Activated T-helper 9 cell treated with anti-CD3 and anti-CD28 coated beads, Interleukin-2, amount 50 U/mL, for 16 hours (primary cell): ENCODE data around the gene CTNNBL1.

ENCODE experiments used
- DNase-seq: peaks from one replicate; pipeline ENCODE4 v3.0.0-alpha.2; 2020; ENCODE audit warnings: low read depth

Gene CTNNBL1

DNA sequence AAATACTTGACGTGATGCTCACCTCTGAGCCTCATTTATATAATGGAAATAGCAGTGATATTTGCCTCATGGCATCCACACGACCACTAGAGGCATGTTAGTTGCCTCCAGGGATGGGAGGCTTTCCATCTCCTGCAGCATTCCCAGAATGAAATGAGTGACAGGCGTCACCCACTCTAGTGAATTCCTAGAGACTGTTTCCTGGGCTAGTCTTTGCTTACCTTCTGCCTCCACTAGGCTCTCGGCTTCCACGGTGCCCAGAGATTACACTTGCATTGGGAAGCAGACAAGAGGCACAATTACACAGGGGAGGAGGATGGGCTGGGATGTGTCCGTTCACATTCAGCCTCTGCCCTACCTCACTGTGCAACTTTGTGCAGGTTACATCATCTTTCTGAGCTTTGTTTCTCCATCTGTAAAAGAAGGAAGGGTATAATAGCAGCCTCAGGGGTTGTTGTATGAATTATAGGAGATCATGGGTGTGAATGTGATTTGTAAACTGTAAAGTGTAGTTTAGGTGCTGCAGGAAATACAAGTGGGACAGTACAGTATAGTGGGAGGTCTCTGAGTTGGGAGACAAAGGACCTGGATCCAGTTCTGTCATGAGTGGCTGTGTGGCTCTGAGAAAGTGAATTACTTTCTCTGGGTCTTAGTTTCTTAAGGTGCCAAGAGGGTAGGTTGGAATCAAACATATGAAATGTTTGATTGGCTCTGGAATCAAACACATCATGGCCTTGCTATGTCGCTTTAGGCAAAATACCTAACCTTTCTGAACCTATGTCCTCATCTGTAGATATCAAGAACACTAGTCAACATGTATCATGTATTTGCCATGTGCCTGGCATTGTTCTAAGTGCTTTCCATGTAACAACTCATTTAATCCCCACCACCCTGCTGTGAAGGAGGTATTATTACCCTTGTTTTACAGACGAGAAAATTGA lies 205.5 kb downstream of the CTNNBL1 start:
- DNase-seq = no peak

DNA sequence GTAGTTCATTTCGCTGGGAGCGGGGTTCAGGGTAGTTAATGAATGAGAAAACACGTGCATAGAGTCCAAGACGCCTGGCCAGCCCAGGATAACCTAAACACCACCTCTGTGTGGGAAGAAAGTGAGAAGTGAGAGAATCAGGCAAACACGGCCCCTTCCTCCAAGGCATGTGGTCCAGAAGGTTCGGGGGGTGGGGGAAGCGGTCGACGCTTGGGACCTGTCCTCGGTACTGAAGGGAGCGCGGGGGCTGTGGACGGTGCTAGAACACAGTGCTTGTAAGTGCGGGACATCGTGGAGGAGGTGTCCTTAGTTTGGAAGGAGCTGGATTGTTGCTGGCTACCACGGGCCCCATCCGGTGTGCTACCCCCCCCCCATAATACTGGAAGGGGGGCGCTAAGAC lies 207.4 kb downstream of the CTNNBL1 start:
- DNase-seq = no peak

DNA sequence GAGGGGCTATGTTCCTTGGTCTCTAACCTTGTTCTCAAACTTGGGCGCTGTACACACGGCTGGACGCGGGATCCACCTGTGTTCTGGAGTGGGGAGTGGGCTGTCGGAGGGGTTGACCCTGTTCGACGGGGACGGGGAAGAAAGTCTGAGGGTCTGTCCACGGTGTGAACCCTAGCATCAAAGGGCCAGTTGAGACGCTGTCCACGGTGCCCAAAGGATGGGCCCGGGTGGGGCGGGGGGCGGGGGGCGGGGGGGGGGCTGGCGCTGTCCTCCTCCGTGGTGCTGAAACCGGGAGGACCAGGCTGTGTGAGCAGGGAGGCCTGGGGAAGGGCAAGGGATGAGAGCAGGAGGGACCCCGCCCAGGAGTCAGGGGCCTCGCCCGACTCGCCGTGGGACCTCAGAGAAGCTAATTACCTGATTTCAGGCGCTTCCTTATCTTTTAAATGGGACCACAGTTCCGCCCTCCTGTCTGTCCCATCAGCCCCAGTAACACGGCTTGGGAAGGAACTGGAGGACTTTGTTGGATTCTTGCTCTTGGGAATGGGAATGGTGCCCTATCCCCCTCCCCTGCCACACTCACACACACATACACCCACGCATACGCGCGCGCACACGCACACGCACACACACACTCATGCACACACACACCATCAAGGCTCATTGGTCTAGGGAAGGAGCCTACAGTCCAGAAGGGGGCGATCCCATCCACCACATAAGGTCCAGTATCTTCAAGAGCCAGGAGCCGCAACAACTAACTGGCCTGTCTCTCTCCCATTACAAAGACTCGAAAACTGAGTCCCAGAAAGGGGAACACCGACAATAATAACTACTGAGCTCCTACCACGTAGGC lies 208.0 kb downstream of the CTNNBL1 start:
- DNase-seq = no peak

DNA sequence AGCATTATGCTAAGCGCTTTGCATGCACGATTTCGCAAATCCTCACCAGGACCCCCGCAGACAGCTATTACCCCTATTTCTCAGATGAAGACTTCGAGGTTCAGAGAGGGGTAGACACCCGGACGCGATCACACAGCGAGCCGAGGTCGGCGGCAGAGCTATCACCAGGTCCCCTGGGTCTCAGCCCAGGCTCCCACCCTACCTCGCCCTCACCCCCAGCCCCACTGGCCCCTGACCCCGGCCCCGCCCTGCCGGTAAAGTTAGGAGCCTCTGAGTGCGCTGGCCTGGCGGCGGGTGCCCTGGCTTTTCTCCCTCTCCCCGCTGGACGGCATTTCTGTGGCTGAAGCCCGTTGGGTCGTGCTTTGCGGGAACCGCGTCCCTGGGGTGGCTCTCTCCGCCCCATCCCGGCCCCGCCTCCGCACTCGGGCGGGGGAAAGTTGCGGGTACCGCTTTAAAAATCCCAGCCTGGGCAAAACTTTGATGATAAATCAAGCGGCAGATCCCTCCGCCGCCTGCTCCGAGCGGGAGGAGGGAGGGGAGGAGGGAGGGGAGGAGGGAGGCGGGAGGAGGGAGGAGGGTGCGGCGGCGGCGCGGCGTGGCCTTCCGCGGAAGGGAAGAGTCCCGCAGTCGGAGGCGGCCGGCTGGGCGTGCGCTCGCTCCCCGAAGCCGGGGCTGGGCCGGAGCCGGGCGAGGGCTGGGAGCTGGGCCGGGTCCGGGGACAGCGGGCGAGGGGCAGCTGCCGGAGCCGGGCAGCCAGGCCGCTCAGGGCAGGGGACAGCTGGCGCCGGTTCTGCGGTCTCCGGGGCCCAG lies 208.9 kb downstream of the CTNNBL1 start, which contains the start of gene VSTM2L:
Gene VSTM2L (plus strand): TSS at position 624 of the 810 bp plus-strand sequence. CDS start 224 bp downstream, outside the sequence.
- DNase-seq = no peak

DNA sequence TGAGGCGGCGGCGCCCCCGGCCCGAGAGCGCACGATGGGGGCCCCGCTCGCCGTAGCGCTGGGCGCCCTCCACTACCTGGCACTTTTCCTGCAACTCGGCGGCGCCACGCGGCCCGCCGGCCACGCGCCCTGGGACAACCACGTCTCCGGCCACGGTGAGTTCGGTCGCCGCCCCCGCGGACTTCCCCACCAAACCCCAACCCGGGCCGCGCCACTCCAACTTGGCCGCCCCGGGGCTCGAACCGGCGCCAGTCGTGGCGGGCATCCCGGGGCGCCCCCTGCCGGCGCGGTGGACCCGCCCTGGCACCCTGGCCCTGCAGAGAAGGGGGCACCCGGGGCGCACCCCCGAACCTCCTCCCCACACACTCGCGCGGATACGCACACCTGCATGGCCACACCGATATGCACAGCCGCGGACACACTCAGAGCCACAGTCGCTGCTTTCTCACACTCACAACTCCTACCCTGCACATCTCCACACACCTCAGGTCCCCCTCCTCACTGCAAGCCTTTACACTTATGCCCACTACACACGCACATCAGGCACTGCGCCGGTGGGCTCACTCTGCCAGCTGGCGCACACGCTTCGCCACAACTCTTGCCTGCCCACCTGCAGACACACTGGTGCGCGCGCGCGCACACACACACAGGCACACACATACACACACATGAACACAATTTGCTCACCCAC lies 209.6 kb downstream of the CTNNBL1 start:
- no peak for DNase-seq

DNA sequence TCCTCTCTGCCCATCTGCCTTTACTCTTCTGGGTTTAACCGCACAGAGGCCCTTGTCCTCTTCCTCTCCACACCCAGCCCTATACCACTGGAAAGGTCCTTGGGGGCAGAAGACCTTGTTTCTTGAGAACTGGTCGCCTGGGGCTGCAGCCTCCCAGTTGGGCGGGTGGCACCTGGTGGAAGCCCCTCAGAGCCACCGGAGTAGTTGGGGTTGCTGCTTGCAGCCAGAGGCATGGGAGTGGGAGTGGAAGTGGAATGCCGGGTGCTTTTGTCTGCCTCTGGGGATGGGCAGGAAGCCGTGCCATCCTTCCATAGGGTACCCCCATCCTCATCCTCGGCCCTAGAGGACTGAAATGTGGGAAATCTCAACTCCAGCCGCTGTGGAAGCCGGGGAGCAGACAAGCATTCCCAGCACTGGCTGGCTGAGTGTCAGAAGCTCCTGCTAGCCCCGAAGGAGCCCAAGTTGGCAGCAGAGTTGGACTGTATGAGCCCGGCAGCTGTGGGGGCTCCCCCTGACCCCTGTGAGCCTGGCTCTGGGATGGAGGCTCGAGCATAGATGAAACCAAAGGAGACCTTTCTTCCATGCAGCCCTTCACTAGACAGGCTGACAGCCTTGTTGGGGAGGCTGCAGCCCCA lies 210.3 kb downstream of the CTNNBL1 start:
- DNase-seq = no peak

DNA sequence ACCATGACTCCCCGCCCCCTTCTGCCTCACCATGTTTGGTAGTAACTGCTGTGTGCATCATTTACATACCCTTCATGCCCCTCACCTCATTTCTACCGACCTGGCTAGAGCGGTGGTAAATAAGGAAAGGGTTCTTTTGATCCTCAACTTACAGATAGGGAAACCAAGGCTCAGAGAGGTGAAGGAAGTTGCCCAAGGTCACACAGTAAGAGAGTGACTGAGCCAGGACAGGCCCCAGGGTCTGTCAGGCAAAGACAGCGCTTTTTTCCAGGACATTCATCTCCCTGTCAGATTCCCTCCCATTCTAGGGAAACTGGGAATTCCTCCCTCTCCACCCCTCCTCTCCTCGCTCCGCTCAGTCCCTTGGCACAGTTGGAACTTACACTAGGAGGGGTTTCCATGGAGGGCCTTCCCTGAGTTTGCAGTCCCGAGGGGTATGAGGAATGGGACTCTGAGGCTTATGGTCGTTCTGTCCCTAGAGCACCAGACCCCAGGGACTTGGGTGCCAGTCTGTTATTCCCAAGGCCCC lies 211.1 kb downstream of the CTNNBL1 start:
- DNase-seq = no peak

DNA sequence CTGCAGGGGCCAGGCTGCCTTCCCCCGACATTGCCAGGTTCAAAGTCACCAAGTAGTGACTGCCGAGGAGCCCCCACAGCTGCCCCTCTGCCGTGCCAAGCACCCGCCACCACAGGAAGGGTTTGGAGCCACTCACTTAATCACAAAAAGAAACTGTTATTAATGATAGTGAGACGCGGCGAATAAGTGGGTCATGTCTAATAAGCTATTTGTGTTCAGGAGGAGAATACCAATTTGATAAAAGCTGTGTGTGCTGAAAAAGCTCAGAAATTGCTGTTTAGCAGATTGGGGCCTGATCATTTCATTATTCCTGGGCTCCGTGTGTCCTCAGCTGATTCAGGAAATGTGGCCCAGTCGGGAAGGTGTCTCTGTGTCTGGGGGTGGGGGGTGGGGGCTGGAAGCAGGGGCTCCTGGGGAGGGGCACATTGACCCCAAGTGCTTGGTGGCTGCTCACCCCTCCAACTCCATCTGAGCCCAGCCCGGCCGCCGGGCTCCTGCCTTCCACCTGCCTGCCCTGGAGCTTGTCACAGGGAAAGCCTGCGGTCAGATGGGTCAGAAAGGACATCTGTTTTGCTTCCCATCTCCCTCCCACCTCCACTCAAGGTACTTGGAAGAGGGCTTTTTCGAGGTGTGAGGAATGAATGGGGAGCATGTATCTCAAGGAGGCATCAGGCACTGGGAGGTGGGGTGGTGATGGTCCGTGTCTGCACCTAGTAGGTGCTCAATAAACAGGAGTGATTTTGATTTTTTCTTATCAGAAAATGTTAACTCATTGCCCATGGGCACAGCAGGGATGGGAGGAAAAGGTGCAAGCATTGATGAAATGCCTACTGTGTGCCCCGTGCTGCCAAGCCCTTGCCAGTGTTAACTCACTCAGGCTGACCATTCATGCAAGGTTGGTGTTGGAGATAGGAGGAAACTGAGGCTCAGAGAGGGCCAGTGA lies 212.1 kb downstream of the CTNNBL1 start:
- DNase-seq = no peak

DNA sequence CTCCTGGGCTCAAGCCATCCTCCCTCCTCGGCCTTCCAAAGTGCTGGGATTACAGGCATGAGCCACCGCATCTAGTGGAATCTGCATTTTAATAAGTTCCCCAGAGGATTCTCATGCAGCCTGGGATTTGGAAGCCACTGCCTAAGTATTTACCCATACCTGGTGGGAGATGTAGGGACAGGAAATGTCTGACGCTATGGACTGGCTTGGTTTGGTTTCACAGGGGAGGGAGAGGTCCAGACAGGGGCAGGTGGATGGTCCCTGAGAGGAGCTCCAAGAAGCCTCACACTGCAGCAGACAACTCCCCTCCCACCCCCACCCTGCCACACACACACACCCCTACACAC lies 213.5 kb downstream of the CTNNBL1 start:
- DNase-seq = no peak

DNA sequence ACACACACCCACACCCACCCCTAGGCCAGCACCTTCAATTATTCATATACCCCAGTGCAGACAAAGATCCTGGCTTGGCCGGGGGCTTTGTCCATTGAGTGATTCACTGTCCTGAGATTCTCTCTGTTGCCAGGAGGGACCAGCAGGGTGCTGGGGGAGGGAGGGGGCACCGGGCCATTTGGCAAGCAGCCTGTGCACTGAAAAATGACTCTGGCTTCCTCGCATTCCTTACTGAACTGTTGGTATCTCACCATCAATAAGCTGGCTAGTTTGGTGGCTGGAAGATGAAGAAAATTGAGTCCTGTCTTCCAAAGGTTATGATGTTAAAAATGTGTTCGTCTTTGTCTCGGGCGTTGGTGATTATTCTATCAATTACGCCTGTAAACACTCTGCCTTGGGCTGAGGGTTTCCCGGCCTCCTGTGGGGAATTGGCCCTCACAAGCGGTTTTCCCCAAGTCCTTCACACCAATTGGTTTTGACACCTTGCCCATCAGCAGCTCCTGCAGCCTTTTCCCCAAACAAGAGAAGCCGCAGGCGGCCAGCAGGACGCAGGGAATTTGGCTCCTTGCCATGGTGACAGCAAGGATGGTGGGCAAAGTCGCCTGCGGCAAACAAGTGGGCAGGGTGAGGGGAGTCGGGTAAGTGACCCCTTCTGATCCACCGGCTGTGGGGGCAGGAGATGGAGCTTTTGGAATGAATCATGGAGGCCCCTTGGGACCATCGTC lies 214.0 kb downstream of the CTNNBL1 start:
- no peak for DNase-seq

DNA sequence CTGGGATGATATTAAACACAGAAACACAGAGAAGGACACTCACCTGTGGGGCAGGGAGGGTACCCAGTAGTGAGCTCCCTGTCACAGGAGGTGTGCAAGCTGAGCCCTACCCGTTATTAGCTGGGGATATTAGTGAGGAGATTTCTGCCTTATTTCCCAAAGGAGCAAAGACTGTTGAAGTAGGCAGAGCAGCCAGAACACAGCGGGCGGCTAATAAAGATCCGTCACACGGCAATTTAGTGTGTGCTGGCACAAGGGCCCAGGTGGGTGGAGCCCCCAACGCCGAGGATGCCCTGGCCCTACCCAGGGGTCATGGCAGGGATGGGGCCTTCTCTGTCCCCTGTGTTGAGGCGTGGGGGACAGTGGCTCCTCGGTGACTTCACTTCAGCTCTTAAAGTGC lies 217.4 kb downstream of the CTNNBL1 start:
- no peak for DNase-seq

DNA sequence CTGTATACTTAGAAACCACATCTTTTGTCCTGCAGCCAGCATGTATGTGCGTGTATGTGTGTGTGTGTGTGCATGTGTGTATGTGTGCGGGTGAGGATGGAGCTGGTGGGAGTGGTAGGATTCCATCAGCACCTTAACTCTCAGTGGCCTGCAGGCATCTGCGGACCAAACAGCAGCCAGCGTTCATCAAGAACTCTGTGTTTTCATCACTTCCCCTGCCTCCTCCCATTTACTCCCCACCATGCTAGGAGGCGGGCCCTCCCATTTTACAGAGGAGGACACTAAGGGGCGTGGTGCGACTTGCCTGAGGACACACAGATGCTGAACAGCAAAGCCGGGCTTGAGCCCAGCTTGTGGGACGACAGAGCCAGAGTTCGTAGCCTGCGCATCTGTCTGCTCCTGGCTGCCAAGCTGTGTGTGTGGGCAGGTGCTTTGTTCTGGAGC lies 218.0 kb downstream of the CTNNBL1 start:
- DNase-seq = no peak

DNA sequence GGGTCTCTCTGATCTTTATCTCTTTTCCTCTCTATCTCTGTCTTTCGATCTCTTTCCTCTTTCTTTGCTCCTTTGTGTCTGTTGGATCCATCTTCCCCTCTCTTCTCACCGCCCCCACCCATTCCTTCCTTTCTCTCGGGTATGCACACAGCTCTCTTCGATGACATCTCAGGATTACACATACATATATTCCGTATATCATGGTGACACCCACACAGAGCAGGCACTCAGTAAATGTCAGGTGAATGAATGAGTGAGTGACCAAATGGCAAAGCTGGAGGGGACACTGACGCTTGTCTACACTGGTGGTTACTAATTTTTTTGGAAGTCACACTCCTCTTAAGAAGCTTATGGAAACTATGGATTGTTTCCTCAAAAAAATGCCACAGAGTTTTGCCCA lies 219.0 kb downstream of the CTNNBL1 start:
- no peak for DNase-seq

DNA sequence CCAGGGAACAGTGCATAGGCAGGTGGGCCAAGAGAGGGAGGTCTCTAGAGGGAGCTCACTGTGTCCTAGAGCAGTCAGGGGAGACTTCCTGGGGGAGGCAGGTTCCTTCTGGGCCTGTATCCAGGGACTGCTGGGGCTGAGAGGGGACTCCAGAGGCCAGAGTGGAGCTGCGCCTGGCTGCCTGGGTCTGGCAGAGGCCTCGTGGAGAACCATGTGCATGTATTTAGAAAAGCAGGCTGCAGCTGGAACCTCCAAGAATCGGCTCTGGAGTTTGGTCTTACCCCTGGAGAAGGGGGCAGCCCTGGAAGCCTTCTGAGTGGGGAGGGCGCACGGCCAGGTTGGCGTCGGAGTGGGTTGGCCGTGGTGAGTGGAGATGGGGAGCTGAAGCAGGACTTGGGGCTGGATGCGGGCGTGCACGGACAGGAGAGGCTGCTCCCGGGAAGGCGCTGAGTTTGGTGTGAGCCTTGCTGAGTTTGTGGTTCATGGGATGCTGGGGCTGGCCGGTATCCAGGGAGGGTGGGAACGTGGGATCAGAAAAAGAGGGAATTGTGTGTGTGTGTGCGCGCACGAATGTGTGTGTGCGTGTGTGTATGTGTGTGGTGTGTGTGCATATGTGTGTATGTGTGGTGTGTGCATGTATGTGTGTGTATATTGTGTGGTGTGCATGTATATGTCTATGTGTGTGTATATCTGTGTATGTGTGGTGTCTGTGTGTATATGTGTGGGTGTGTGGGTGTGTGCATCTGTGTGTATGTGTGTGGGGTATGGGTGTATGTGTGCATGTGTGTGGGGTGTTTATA lies 219.9 kb downstream of the CTNNBL1 start:
- no peak for DNase-seq

DNA sequence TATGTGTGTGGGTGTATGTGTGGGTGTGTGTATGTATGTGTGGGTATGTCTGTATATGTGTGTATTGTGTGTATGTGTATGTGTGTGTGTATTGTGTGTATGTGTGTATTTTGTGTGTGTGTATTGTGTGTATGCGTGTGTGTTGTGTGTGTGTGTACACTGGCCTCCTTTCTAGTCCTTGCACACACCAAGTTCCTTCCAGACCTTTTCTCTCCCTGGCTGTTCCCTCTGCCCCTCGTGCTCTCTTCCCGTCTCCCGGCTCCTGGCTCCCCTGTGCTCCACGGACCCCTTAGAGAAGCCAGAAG lies 220.5 kb downstream of the CTNNBL1 start:
- no peak for DNase-seq

DNA sequence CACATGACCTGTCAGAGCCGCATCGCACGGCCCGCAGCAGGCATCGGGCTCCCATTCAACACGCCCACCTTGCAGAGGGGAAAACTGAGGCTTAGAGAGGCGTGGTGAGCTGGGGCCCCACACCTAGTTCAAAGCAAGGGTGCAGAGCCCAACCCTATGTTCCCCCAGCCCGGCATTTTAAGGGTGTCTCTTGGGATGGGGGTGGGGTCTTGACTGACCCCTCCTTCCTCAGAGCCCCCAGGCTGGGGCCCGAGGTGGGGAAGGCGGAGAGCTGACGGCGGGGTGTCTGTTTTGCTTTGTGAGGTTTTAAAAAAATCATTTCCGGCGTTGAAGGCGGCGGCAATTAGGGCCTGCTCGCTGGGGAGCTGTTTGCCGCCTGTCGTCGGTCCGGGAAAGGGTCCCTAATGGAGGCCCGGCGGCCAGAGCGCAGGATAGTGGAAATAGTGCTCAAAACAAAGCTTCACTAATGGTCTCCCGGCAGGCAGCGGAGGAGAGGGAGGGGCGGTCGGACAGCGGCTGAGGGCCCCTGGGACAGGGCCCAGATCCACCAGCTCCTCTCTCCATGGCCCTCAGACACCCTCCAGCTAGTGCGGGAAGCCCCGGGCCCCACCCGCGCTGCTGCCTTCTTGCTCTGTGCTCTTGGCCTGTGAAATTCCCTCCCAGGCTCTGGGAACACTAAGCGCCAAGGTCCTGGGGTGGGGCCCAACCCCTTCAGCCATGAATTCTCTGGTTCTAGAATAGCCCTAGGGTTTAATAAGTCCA lies 221.0 kb downstream of the CTNNBL1 start:
- no peak for DNase-seq

DNA sequence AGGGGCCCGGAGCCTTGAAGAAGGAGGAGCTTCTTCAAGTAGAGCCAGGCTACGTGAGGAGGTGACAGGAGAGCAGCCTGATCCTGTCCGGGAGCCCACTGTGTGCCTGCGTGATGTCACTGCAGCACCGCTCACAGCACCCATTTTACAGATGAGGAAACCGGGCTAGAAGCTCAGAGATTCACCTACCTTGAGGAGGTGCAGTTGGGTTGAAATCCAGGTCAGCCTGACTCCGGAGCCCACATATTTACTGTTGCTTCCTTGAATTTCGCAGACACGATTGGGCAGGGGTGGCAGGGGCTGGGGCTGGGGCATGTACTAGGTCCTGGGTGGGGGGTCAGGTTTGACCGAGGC lies 221.6 kb downstream of the CTNNBL1 start:
- no peak for DNase-seq
